Upper lobe of left lung (tissue), 4 donors: ENCODE measurements around the gene RBM5.

Experiments used
- POLR2A ChIP-seq, 4 donors: fragments of 450-650 bp; IDR thresholded peaks; one replicate each; pipeline ENCODE4 v1.5.1; 2016 to 2017; ENCODE audit warnings: antibody characterized with exemption in 4 of 4, mild to moderate bottlenecking in 2 of 4
- POLR2AphosphoS5 ChIP-seq, 2 donors: sonication (generic); formaldehyde crosslinking; IDR thresholded peaks; one replicate each; pipeline ENCODE4 v1.5.1; 2017; ENCODE audit warnings: antibody characterized with exemption in 2 of 2
- TF ChIP-seq, protein P1 (sequence below), 6 experiments: fragments of 450-650 bp in 4 of 6; fragments of 200-600 bp in 2 of 6; sonication (generic) in 2 of 6; IDR thresholded peaks; one replicate each; pipeline ENCODE4 v1.5.1; 2016 to 2019; ENCODE audit warnings: antibody characterized with exemption in 6 of 6

DNA sequence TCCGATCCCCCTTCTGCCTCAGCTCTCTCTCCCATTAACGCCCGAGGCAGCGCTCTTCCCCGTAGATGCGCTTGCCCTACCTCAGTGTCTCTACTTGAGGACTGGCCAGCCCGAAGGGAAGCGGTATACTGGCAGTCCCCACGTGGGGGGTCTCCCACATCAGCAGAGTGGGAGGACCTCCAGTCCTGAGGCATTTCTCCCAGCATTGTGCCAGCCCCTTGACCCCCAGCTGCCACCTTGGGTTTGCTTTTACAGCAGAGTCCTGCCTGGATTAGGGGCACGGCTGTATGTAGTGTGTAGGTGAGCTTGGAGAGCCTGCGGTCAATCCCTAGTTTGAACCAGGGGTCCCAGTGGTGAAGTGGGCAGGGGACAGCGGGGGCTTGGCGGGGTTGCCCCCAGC is 67.2 kb downstream of the RBM5 start:
- TF ChIP-seq, protein P1, sequence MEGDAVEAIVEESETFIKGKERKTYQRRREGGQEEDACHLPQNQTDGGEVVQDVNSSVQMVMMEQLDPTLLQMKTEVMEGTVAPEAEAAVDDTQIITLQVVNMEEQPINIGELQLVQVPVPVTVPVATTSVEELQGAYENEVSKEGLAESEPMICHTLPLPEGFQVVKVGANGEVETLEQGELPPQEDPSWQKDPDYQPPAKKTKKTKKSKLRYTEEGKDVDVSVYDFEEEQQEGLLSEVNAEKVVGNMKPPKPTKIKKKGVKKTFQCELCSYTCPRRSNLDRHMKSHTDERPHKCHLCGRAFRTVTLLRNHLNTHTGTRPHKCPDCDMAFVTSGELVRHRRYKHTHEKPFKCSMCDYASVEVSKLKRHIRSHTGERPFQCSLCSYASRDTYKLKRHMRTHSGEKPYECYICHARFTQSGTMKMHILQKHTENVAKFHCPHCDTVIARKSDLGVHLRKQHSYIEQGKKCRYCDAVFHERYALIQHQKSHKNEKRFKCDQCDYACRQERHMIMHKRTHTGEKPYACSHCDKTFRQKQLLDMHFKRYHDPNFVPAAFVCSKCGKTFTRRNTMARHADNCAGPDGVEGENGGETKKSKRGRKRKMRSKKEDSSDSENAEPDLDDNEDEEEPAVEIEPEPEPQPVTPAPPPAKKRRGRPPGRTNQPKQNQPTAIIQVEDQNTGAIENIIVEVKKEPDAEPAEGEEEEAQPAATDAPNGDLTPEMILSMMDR (IDR thresholded peaks at IDR 0.05): no peak
- TF ChIP-seq POLR2A (IDR thresholded peaks at IDR 0.05): no peak
- no peak for TF ChIP-seq POLR2AphosphoS5 (IDR thresholded peaks at IDR 0.05)
